Fibroblast of mammary gland (primary cell): ENCODE results near the gene CFTR.
"Not testable (repeated sequence)": the region's sequence is repeated elsewhere in the genome, so short reads cannot be mapped to it uniquely, and the experiment has no call there.

Source experiments
- DNase-seq: peaks from one replicate; pipeline ENCODE4 v3.0.0-alpha.2; 2010; ENCODE audit warnings: low read depth
- H3K4me3 ChIP-seq: 2 replicates; pipeline ENCODE4 v1.5.1; 2011; ENCODE audit warnings: low read depth, mild to moderate bottlenecking, low read length, moderate library complexity; ENCODE audit not compliant: control insufficient read depth
- CTCF ChIP-seq: conservative IDR thresholded peaks from 2 replicates; pipeline ENCODE4 v1.5.1; 2011; ENCODE audit warnings: low read depth, low read length, inconsistent platforms; ENCODE audit not compliant: control insufficient read depth, insufficient read depth

CFTR gene

GRCh38 chr7:117458977-117459583, 20.7 kb upstream of the CFTR start:
- H3K4me3 ChIP-seq: no peak overlapping the region
- DNase-seq: peak; percentile 38
- TF ChIP-seq CTCF: peak; percentile 60

- DNase-seq: no peak
- no peak for TF ChIP-seq CTCF
- no peak overlapping the region for H3K4me3 ChIP-seq
Measured at GRCh38 chr7:117459735-117460134, 20.1 kb upstream of the CFTR start.

- DNase-seq, H3K4me3 ChIP-seq: not testable (repeated sequence)
Measured at GRCh38 chr7:117460815-117461214, 19.0 kb upstream of the CFTR start.

- DNase-seq: no peak
- H3K4me3 ChIP-seq: no peak overlapping the region
- TF ChIP-seq CTCF: no peak
Measured at GRCh38 chr7:117468174-117468573, 11.7 kb upstream of the CFTR start.

GRCh38 chr7:117470777-117471176, 9.0 kb upstream of the CFTR start:
- H3K4me3 ChIP-seq: no peak overlapping the region
- no peak for TF ChIP-seq CTCF
- no peak for DNase-seq

- no peak for DNase-seq
- no peak overlapping the region for H3K4me3 ChIP-seq
- no peak for TF ChIP-seq CTCF
Measured at GRCh38 chr7:117472335-117472734, 7.5 kb upstream of the CFTR start.

- H3K4me3 ChIP-seq: no peak overlapping the region
- no peak for DNase-seq
- no peak for TF ChIP-seq CTCF
Measured at GRCh38 chr7:117476557-117477215, 3.1 kb upstream of the CFTR start.
